ENCODE results near the gene AFAP1.

The AFAP1 gene

GRCh38 chr4:7760706-7761105 lies 179.0 kb downstream of the AFAP1 start:
- H3K27ac ChIP-seq: no peak overlapping the region
- TF ChIP-seq ZFX (IDR thresholded peaks at IDR 0.05; ENCODE audit: borderline replicate concordance) (no peak), CTCF (IDR thresholded peaks at IDR 0.05) (no peak)

- no peak for TF ChIP-seq CTCF (IDR thresholded peaks at IDR 0.05)
- no peak for TF ChIP-seq ZFX (IDR thresholded peaks at IDR 0.05; ENCODE audit: borderline replicate concordance)
- H3K27ac ChIP-seq: no peak overlapping the region
Observed at GRCh38 chr4:7760228-7760627, 179.4 kb downstream of the AFAP1 start.

GRCh38 chr4:7759635-7760034 lies 180.0 kb downstream of the AFAP1 start:
- no peak for TF ChIP-seq CTCF (IDR thresholded peaks at IDR 0.05)
- TF ChIP-seq ZFX (IDR thresholded peaks at IDR 0.05; ENCODE audit: borderline replicate concordance): no peak
- H3K27ac ChIP-seq: no peak overlapping the region

- no peak overlapping the region for H3K27ac ChIP-seq
- TF ChIP-seq ZFX (IDR thresholded peaks at IDR 0.05; ENCODE audit: borderline replicate concordance): no peak
- no peak for TF ChIP-seq CTCF (IDR thresholded peaks at IDR 0.05)
Observed at GRCh38 chr4:7759216-7759615, 180.4 kb downstream of the AFAP1 start.

GRCh38 chr4:7758476-7758875 lies 181.2 kb downstream of the AFAP1 start:
- H3K27ac ChIP-seq: no peak overlapping the region
- TF ChIP-seq CTCF (IDR thresholded peaks at IDR 0.05) (no peak), ZFX (IDR thresholded peaks at IDR 0.05; ENCODE audit: borderline replicate concordance) (no peak)

- no peak overlapping the region for H3K27ac ChIP-seq
- TF ChIP-seq CTCF (IDR thresholded peaks at IDR 0.05): no peak
- TF ChIP-seq ZFX (IDR thresholded peaks at IDR 0.05; ENCODE audit: borderline replicate concordance): no peak
Observed at GRCh38 chr4:7757501-7758471, 181.9 kb downstream of the AFAP1 start.
